Body of pancreas (tissue), 4 donors: ENCODE data around the gene UQCC2. TPM values are rescaled to one million over a fixed set of nuclear protein-coding genes. Genes with fewer than 3 reads are reported as not detected.

Experiments used
- ATAC-seq: fragments of 150-250 bp; one replicate; pipeline ENCODE4 v1.9.1; 2016
- DNase-seq, 4 donors: peaks; one replicate each; pipeline ENCODE4 v3.0.0-alpha.2; 2019
- H3K27ac ChIP-seq, 4 donors: fragments of 200-600 bp; sonication (generic); 1 replicate in 3 of 4; 2 replicates in 1 of 4; pipeline versions ENCODE4 v1.5.1 to v1.6.1; 2016 to 2019; ENCODE audit warnings: mild to moderate bottlenecking in 1 of 4, mixed read lengths in 1 of 4, moderate library complexity in 1 of 4
- H3K27me3 ChIP-seq, 2 donors: fragments of 200-600 bp; sonication (generic); one replicate each; pipeline ENCODE4 v1.6.0; 2016; ENCODE audit warnings: mild to moderate bottlenecking in 1 of 2
- H3K36me3 ChIP-seq, 2 donors: fragments of 200-600 bp; sonication (generic); replicated peaks in 1 of 2; 2 replicates each; pipeline ENCODE4 v1.5.1; 2016; ENCODE audit warnings: low read depth in 2 of 2; ENCODE audit not compliant: insufficient read depth in 1 of 2
- H3K4me1 ChIP-seq: fragments of 200-600 bp; sonication (generic); one replicate; pipeline ENCODE4 v1.6.0; 2016
- H3K4me3 ChIP-seq, 2 donors: fragments of 200-600 bp; sonication (generic); 1 replicate in 1 of 2; 2 replicates in 1 of 2; pipeline ENCODE4 v1.5.1; 2016 to 2019
- H3K9me3 ChIP-seq, 3 donors: fragments of 200-600 bp; sonication (generic); 1 replicate in 2 of 3; 2 replicates in 1 of 3; pipeline ENCODE4 v1.5.1; 2016
- CTCF ChIP-seq, 7 experiments: fragments of 450-650 bp in 4 of 7; fragments of 200-600 bp in 3 of 7; sonication (generic) in 3 of 7; IDR thresholded peaks; one replicate each; pipeline ENCODE4 v1.5.1; 2016 to 2019; ENCODE audit warnings: antibody characterized with exemption in 7 of 7
- POLR2A ChIP-seq, 3 donors: fragments of 450-650 bp; IDR thresholded peaks; one replicate each; pipeline ENCODE4 v1.6.1; 2016; ENCODE audit warnings: antibody characterized with exemption in 3 of 3, mild to moderate bottlenecking in 2 of 3
- WGBS, 2 donors: methylation state at CpG; one replicate each; pipeline ENCODE4 v1.1.5; 2017; 5-methylcytosine and 5-hydroxymethylcytosine counted together
- intact Hi-C: fragments of 100-400 bp; cut with DNase I; formaldehyde crosslinking; loops from one replicate; pipeline ENCODE4 v1.15.1; 2023
- total RNA-seq, 2 donors: library from RNA; depleted of rRNA; stranded (reverse); fragments of >200 nt; gene quantifications; one replicate each; pipeline ENCODE4 v1.1.0, GENCODE V29; 2016

Gene UQCC2
- total RNA-seq, 2 donors from 2014 or later = 4.0 to 17.6 TPM

DNA sequence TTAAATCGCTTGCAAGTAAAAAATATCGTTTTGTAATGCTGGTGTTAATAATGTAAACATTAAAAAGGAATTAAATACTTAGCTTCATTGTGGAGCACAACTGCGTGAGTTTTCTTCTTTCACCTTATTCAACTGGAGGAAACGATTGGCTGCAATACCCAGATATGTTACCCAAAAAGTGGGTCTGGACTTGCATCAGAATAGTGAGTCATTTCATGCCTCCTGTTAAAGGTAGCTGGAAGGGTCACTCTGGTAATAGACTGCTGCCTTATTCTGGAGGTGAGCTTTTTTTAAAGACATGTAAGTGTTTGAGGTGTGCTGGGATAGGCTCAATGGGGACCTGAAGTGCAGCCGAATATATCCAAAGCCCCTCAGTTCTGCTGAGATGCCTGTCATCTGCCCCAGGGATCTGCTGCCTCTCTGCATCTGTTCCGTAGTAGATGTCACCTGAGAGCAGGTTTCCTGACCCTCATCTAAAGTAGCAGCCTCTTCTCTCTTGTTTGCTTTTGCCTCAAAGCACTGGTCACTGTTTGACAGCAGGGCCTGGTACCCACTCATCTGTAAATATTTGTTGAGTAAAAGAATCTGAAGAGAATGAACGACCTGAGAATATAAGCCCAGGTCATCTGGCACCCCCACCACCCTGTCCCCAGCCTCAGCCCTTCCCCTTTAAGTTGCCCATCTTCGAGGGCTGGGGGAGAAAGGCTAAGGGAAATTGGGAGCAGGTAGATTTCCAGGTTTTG is 5.6 kb upstream of the UQCC2 start:
- Histone ChIP-seq H3K9me3 (no peaks in the 10 kb centered on the region), H3K27me3 (no peaks in the 10 kb centered on the region), H3K4me3 (no peak overlapping the region), H3K4me1 (peaks cover 32% of the 10 kb centered on the region), H3K36me3 (no peaks in the 10 kb centered on the region), H3K27ac (peak overlapping the region; percentile 42 to 70 (median 60))
- no peak for TF ChIP-seq POLR2A (IDR thresholded peaks at IDR 0.05)
- no peak for TF ChIP-seq CTCF (IDR thresholded peaks at IDR 0.05)
- intact Hi-C loops = no loop called here
- ATAC-seq (no peak), DNase-seq (no peak)
- 67 to 75% methylated on average over 8 of the region's 8 CpGs for WGBS, 2 donors

DNA sequence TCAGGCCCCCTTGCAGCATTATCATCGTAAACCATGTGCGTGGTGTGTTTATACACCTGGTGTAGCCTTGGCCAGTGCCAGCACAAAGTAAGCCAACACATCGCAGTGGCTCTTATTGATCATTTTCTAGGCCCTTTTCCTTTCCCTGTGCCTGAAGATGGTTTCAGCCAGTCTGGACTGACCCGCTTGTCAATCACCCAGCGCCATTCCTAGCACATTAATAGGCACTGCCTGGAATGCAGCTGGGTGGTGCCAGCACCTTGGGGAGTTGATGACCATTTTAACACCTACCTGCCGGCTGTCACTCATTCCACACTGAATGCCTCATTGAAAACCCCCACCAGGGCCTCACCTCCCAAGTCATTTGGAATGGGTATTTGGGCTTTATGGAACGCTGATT is 4.9 kb upstream of the UQCC2 start:
- intact Hi-C loops = no loop called here
- 23 to 30% methylated on average over 7 of the region's 7 CpGs for WGBS, 2 donors
- peak; percentile 79 for ATAC-seq

GRCh38 chr6:33714385-33715040 is 3.0 kb upstream of the UQCC2 start:
- H3K27me3 ChIP-seq = no peaks in the 10 kb centered on the region
- H3K9me3 ChIP-seq = no peaks in the 10 kb centered on the region
- no peak for TF ChIP-seq POLR2A (IDR thresholded peaks at IDR 0.05)
- peak in 3 of 7 experiments; percentile 12 to 42 (median 27) for TF ChIP-seq CTCF (IDR thresholded peaks at IDR 0.05)
- WGBS, 2 donors = 59 to 88% methylated on average over 7 of the region's 7 CpGs
- DNase-seq (peak in 1 of 4 donors; percentile 29), ATAC-seq (no peak)
- intact Hi-C loops = no loop called here
- no peak overlapping the region for H3K4me3 ChIP-seq
- no peak overlapping the region for H3K27ac ChIP-seq
- peaks cover 47% of the 10 kb centered on the region for H3K4me1 ChIP-seq
- H3K36me3 ChIP-seq = no peaks in the 10 kb centered on the region

More for the DNA sequence above, 4.9 kb upstream of the UQCC2 start:
- Histone ChIP-seq H3K36me3 (no peaks in the 10 kb centered on the region), H3K9me3 (no peaks in the 10 kb centered on the region), H3K27ac (peak overlapping the region; percentile 42 to 70 (median 60)), H3K4me3 (no peak overlapping the region), H3K27me3 (no peaks in the 10 kb centered on the region), H3K4me1 (peaks cover 35% of the 10 kb centered on the region)
- TF ChIP-seq POLR2A (IDR thresholded peaks at IDR 0.05) (no peak), CTCF (IDR thresholded peaks at IDR 0.05) (peak in 1 of 7 experiments; percentile 15)
- DNase-seq = peak; percentile 72 to 93 (median 86)

- 77 to 80% methylated on average over 2 of the region's 2 CpGs for WGBS, 2 donors
- ATAC-seq (no peak), DNase-seq (no peak)
- Histone ChIP-seq H3K27ac (no peak overlapping the region), H3K4me3 (no peak overlapping the region), H3K27me3 (no peaks in the 10 kb centered on the region), H3K36me3 (no peaks in the 10 kb centered on the region), H3K9me3 (no peaks in the 10 kb centered on the region), H3K4me1 (peaks cover 49% of the 10 kb centered on the region)
- TF ChIP-seq CTCF (IDR thresholded peaks at IDR 0.05) = no peak
- TF ChIP-seq POLR2A (IDR thresholded peaks at IDR 0.05) = no peak
- intact Hi-C loops = no loop called here
Observed at GRCh38 chr6:33713786-33714185, 2.3 kb upstream of the UQCC2 start.
